AG04450 (cell line): ENCODE results near the gene CNNM3. TPM values are rescaled to one million over a fixed set of nuclear protein-coding genes. Genes with fewer than 3 reads are reported as not detected.

ENCODE experiments used
- CTCF ChIA-PET: fragments of 300-600, 350-600 bp; formaldehyde crosslinking; extraction: SDS; loops from one replicate; lab custom pipeline; 2022; ENCODE audit warnings: antibody characterized with exemption, inconsistent platforms; lab: Charles Lee
- POLR2A ChIA-PET: fragments of 350-600 bp; formaldehyde crosslinking; extraction: SDS; loops from one replicate; lab custom pipeline; 2021; ENCODE audit warnings: antibody characterized with exemption, inconsistent platforms; lab: Yijun Ruan, JAX
- DNase-seq: peaks from one replicate; pipeline ENCODE4 v3.0.0-alpha.2; 2011; ENCODE audit warnings: low read depth, low spot score
- H3K27ac ChIP-seq: one replicate; pipeline ENCODE4 v1.5.1; 2012; ENCODE audit warnings: low read depth, low read length, control low read depth
- H3K27me3 ChIP-seq: one replicate; pipeline ENCODE4 v1.6.0; 2012; ENCODE audit warnings: low read length; ENCODE audit not compliant: control insufficient read depth, insufficient read depth
- H3K4me3 ChIP-seq: 2 replicates; pipeline ENCODE4 v1.5.1; 2011; ENCODE audit warnings: mild to moderate bottlenecking, low read depth, low read length, control low read depth
- H3K9me3 ChIP-seq: 2 replicates; pipeline ENCODE4 v1.5.1; 2012; ENCODE audit warnings: low read length; ENCODE audit not compliant: control insufficient read depth, insufficient read depth
- CTCF ChIP-seq: IDR thresholded peaks from 2 replicates; pipeline ENCODE4 v1.5.1; 2011; ENCODE audit warnings: low read depth, low read length, control low read depth, inconsistent platforms
- polyA plus RNA-seq: library from polyadenylated mRNA; depleted of rRNA; stranded (reverse); fragments of >200 nt; gene quantifications from 2 replicates; pipeline ENCODE4 v1.2.3, GENCODE V29; 2011; rRNA removed
- small RNA-seq: library from RNA; depleted of rRNA; stranded (forward); fragments of <200 nt; gene quantifications from one replicate; pipeline ENCODE3, GENCODE V24; 2012; ENCODE audit warnings: low read depth; ENCODE audit not compliant: insufficient read length

The CNNM3 gene
- polyA plus RNA-seq, 1 experiment = 5.1 TPM

- H3K4me3 ChIP-seq = no peak overlapping the region
- ChIA-PET POLR2A (no interaction called here), CTCF (no interaction called here)
- H3K27me3 ChIP-seq = peaks cover 22% of the 10 kb centered on the region
- TF ChIP-seq CTCF = no peak
- H3K27ac ChIP-seq = no peak overlapping the region
- DNase-seq = no peak
- no peaks in the 10 kb centered on the region; the same call in 1 of the 2 replicates for H3K9me3 ChIP-seq
These were observed 65.5 kb downstream of the CNNM3 start for GRCh38 chr2:96881349-96882195.

GRCh38 chr2:96882230-96882629 is 66.2 kb downstream of the CNNM3 start:
- Histone ChIP-seq H3K4me3 (no peak overlapping the region), H3K27ac (no peak overlapping the region), H3K27me3 (peaks cover 22% of the 10 kb centered on the region), H3K9me3 (no peaks in the 10 kb centered on the region; the same call in 1 of the 2 replicates)
- no peak for DNase-seq
- POLR2A ChIA-PET = no interaction called here
- CTCF ChIA-PET = interaction anchor here (1.3 kb wide), 1 partner anchor 69 kb away, joined by 3 read pairs; no protein-coding TSS in a partner anchor
- no peak for TF ChIP-seq CTCF

- CTCF ChIA-PET = interaction anchor here (1.3 kb wide), 1 partner anchor 68 kb away, joined by 3 read pairs; no protein-coding TSS in a partner anchor
- POLR2A ChIA-PET = no interaction called here
- no peak for TF ChIP-seq CTCF
These were observed 66.8 kb downstream of the CNNM3 start for GRCh38 chr2:96882906-96883305.

GRCh38 chr2:96883306-96883705 is 67.2 kb downstream of the CNNM3 start:
- CTCF ChIA-PET = interaction anchor here (1.3 kb wide), 1 partner anchor 68 kb away, joined by 3 read pairs; no protein-coding TSS in a partner anchor

More at GRCh38 chr2:96882906-96883305, 66.8 kb downstream of the CNNM3 start:
- Histone ChIP-seq H3K27me3 (peaks cover 22% of the 10 kb centered on the region), H3K27ac (no peak overlapping the region), H3K9me3 (no peaks in the 10 kb centered on the region; the same call in 1 of the 2 replicates), H3K4me3 (no peak overlapping the region)
- DNase-seq = no peak

More at GRCh38 chr2:96883306-96883705, 67.2 kb downstream of the CNNM3 start:
- no peaks in the 10 kb centered on the region; the same call in 1 of the 2 replicates for H3K9me3 ChIP-seq
- no peak overlapping the region for H3K4me3 ChIP-seq
- H3K27ac ChIP-seq = no peak overlapping the region
- no peak for TF ChIP-seq CTCF
- POLR2A ChIA-PET = no interaction called here
- DNase-seq = no peak
- peaks cover 21% of the 10 kb centered on the region for H3K27me3 ChIP-seq

Small RNA genes lying within 50 kb of the gene (small RNA-seq; reads per million reads assigned to genes)
- not detected for gene MIR3127

Other genes starting within 250 kb of the CNNM3 start
- gene KANSL3, start 178.0 kb upstream of the CNNM3 start, polyA plus RNA-seq = 17.1 and 22.7 TPM in 2 replicates
- gene FER1L5, start 173.5 kb upstream of the CNNM3 start, polyA plus RNA-seq = 0.17 and 0.20 TPM in 2 replicates
- 29.6 and 35.1 TPM in 2 replicates for gene LMAN2L, start 76.2 kb upstream of the CNNM3 start, polyA plus RNA-seq
- gene CNNM4, start 55.4 kb upstream of the CNNM3 start, polyA plus RNA-seq = 4.7 and 4.9 TPM in 2 replicates
- 0.46 and 0.81 TPM in 2 replicates for gene ANKRD23, start 27.8 kb downstream of the CNNM3 start, polyA plus RNA-seq
- 3.8 and 6.7 TPM in 2 replicates for gene ANKRD39, start 41.7 kb downstream of the CNNM3 start, polyA plus RNA-seq
- 16.8 and 21.4 TPM in 2 replicates for gene SEMA4C, start 53.8 kb downstream of the CNNM3 start, polyA plus RNA-seq
- gene FAM178B, start 170.3 kb downstream of the CNNM3 start, polyA plus RNA-seq = not detected in 2 replicates